Activated effector memory CD4-positive, alpha-beta T cell treated with Interleukin-2 at 50 U/mL for 16 hours (primary cell): ENCODE results near the gene FAM20A.
"Not testable (repeated sequence)": the region's sequence is repeated elsewhere in the genome, so short reads cannot be mapped to it uniquely, and the experiment has no call there.

ENCODE experiments used
- DNase-seq: peaks from one replicate; pipeline ENCODE4 v3.0.0-alpha.2; 2020

Gene FAM20A

GRCh38 chr17:68587847-68588246 lies 13.3 kb downstream of the FAM20A start:
- no peak for DNase-seq

GRCh38 chr17:68587026-68587425 lies 14.1 kb downstream of the FAM20A start:
- no peak for DNase-seq

- no peak for DNase-seq
Observed at GRCh38 chr17:68585643-68586042, 15.5 kb downstream of the FAM20A start.

- no peak for DNase-seq
Observed at GRCh38 chr17:68584581-68585303, 16.4 kb downstream of the FAM20A start.

GRCh38 chr17:68582867-68583266 lies 18.3 kb downstream of the FAM20A start:
- not testable (repeated sequence) for DNase-seq

- DNase-seq: no peak
Observed at GRCh38 chr17:68581863-68582645, 19.1 kb downstream of the FAM20A start.

- no peak for DNase-seq
Observed at GRCh38 chr17:68580236-68580770, 20.9 kb downstream of the FAM20A start.

- DNase-seq: no peak
Observed at GRCh38 chr17:68579194-68579927, 21.8 kb downstream of the FAM20A start.

- no peak for DNase-seq
Observed at GRCh38 chr17:68578236-68578635, 22.9 kb downstream of the FAM20A start.

- no peak for DNase-seq
Observed at GRCh38 chr17:68577497-68577821, 23.7 kb downstream of the FAM20A start.

GRCh38 chr17:68576811-68577496 lies 24.2 kb downstream of the FAM20A start:
- no peak for DNase-seq

- no peak for DNase-seq
Observed at GRCh38 chr17:68576137-68576536, 25.0 kb downstream of the FAM20A start.

- no peak for DNase-seq
Observed at GRCh38 chr17:68573338-68573737, 27.8 kb downstream of the FAM20A start.

GRCh38 chr17:68572138-68572842 lies 28.9 kb downstream of the FAM20A start:
- no peak for DNase-seq

GRCh38 chr17:68570526-68570925 lies 30.6 kb downstream of the FAM20A start:
- no peak for DNase-seq

- DNase-seq: no peak
Observed at GRCh38 chr17:68569346-68569745, 31.8 kb downstream of the FAM20A start.

GRCh38 chr17:68568581-68568980 lies 32.6 kb downstream of the FAM20A start:
- DNase-seq: no peak

- no peak for DNase-seq
Observed at GRCh38 chr17:68567581-68567980, 33.6 kb downstream of the FAM20A start.

GRCh38 chr17:68567035-68567434 lies 34.1 kb downstream of the FAM20A start:
- DNase-seq: no peak

- DNase-seq: no peak
Observed at GRCh38 chr17:68566442-68566738, 34.8 kb downstream of the FAM20A start.

- no peak for DNase-seq
Observed at GRCh38 chr17:68565661-68566441, 35.3 kb downstream of the FAM20A start.
